Stimulated activated CD8-positive, alpha-beta memory T cell treated with anti-CD3 and anti-CD28 coated beads, Interleukin-4, amount 100 ng/mL, for 48 hours (primary cell): Measurements from ENCODE around the gene CNTRL.
"Not testable (repeated sequence)": the region's sequence is repeated elsewhere in the genome, so short reads cannot be mapped to it uniquely, and the experiment has no call there.

ENCODE experiments used
- DNase-seq: peaks from one replicate; pipeline ENCODE4 v3.0.0-alpha.2; 2020

CNTRL gene

GRCh38 chr9:121073038-121073437 is 1.7 kb upstream of the CNTRL start:
- DNase-seq, result no peak

GRCh38 chr9:121075251-121076036 is 689 bp downstream of the CNTRL start:
- DNase-seq, result peak; percentile 68

GRCh38 chr9:121082075-121082474 is 7.3 kb downstream of the CNTRL start:
- no peak for DNase-seq

- DNase-seq, result no peak
These were observed 10.9 kb downstream of the CNTRL start for GRCh38 chr9:121085661-121086060.

GRCh38 chr9:121088576-121088975 is 13.8 kb downstream of the CNTRL start:
- no peak for DNase-seq

GRCh38 chr9:121090743-121091142 is 16.0 kb downstream of the CNTRL start:
- not testable (repeated sequence) for DNase-seq

GRCh38 chr9:121095057-121095456 is 20.3 kb downstream of the CNTRL start:
- DNase-seq, result no peak

- no peak for DNase-seq
These were observed 23.9 kb downstream of the CNTRL start for GRCh38 chr9:121098567-121099198.

- DNase-seq, result not testable (repeated sequence)
These were observed 29.3 kb downstream of the CNTRL start for GRCh38 chr9:121104054-121104453.

GRCh38 chr9:121105531-121105930 is 30.8 kb downstream of the CNTRL start:
- DNase-seq, result no peak

GRCh38 chr9:121107029-121107428 is 32.3 kb downstream of the CNTRL start:
- no peak for DNase-seq

- DNase-seq, result no peak
These were observed 33.1 kb downstream of the CNTRL start for GRCh38 chr9:121107881-121108280.

- no peak for DNase-seq
These were observed 40.7 kb downstream of the CNTRL start for GRCh38 chr9:121115466-121115865.

- no peak for DNase-seq
These were observed 43.5 kb downstream of the CNTRL start for GRCh38 chr9:121118266-121118665.

- DNase-seq, result no peak
These were observed 45.6 kb downstream of the CNTRL start for GRCh38 chr9:121120386-121120785.

- peak; percentile 97 for DNase-seq
These were observed 46.9 kb downstream of the CNTRL start for GRCh38 chr9:121121582-121122087.

- DNase-seq, result peak; percentile 40
These were observed 47.7 kb downstream of the CNTRL start for GRCh38 chr9:121122246-121123032.

- no peak for DNase-seq
These were observed 49.2 kb downstream of the CNTRL start for GRCh38 chr9:121123816-121124535.

GRCh38 chr9:121125590-121125989 is 50.8 kb downstream of the CNTRL start:
- DNase-seq, result no peak

GRCh38 chr9:121129384-121129783 is 54.6 kb downstream of the CNTRL start:
- DNase-seq, result not testable (repeated sequence)

GRCh38 chr9:121133104-121133816 is 58.5 kb downstream of the CNTRL start:
- DNase-seq, result peak; percentile 65

- no peak for DNase-seq
These were observed 60.9 kb downstream of the CNTRL start for GRCh38 chr9:121135642-121136041.
